Progenitor cell of endocrine pancreas (in vitro differentiated cells): ENCODE measurements around the gene COL5A2. TPM values are rescaled to one million over a fixed set of nuclear protein-coding genes. Genes with fewer than 3 reads are reported as not detected.

Experiments
- DNase-seq: peaks from one replicate; pipeline ENCODE4 v3.0.0; 2021; ENCODE audit warnings: low spot score; ENCODE audit not compliant: unreplicated experiment
- H3K27ac Mint-ChIP-seq: 2 replicates; pipeline ENCODE4 v1.8.0; 2021; ENCODE audit warnings: mild to moderate bottlenecking, moderate library complexity, mixed read lengths
- H3K27me3 Mint-ChIP-seq: 2 replicates; pipeline ENCODE4 v1.8.0; 2021; ENCODE audit warnings: mixed read lengths
- H3K36me3 Mint-ChIP-seq: 2 replicates; pipeline ENCODE4 v1.8.0; 2022; ENCODE audit warnings: mixed read lengths; ENCODE audit not compliant: insufficient read depth
- H3K4me1 Mint-ChIP-seq: 2 replicates; pipeline ENCODE4 v1.8.0; 2021; ENCODE audit warnings: low read depth, mixed read lengths
- H3K4me3 Mint-ChIP-seq: 2 replicates; pipeline ENCODE4 v1.8.0; 2021; ENCODE audit warnings: low read depth, mild to moderate bottlenecking, moderate library complexity, mixed read lengths
- H3K9me3 Mint-ChIP-seq: 2 replicates; pipeline ENCODE4 v1.8.0; 2021; ENCODE audit warnings: low read depth, mixed read lengths
- CTCF ChIP-seq: fragments of 200-600 bp; sonication (generic); IDR thresholded peaks from one replicate; pipeline ENCODE4 v1.5.0; 2021; ENCODE audit warnings: antibody characterized with exemption, mild to moderate bottlenecking; ENCODE audit not compliant: unreplicated experiment
- total RNA-seq: library from RNA; stranded (reverse); gene quantifications from 2 replicates; pipeline ENCODE4 v1.2.1, GENCODE V29; 2021

Gene COL5A2
- total RNA-seq, 1 donor from 2014 or later: 4.5 TPM

- no peaks in the 10 kb centered on the region for H3K36me3 Mint-ChIP-seq
- H3K4me3 Mint-ChIP-seq: no peak overlapping the region
- no peak for DNase-seq
- no peaks in the 10 kb centered on the region for H3K27me3 Mint-ChIP-seq
- no peak for TF ChIP-seq CTCF
- H3K4me1 Mint-ChIP-seq: no peaks in the 10 kb centered on the region
- no peak overlapping the region for H3K27ac Mint-ChIP-seq
- no peaks in the 10 kb centered on the region for H3K9me3 Mint-ChIP-seq
Observed at GRCh38 chr2:189008555-189009262, 170.9 kb downstream of the COL5A2 start.

GRCh38 chr2:189002079-189002478 is 177.5 kb downstream of the COL5A2 start:
- Mint-ChIP-seq H3K4me1 (no peaks in the 10 kb centered on the region), H3K4me3 (no peak overlapping the region), H3K9me3 (no peaks in the 10 kb centered on the region), H3K27ac (no peak overlapping the region), H3K27me3 (no peaks in the 10 kb centered on the region), H3K36me3 (no peaks in the 10 kb centered on the region)
- no peak for TF ChIP-seq CTCF
- no peak for DNase-seq

- DNase-seq: no peak
- Mint-ChIP-seq H3K4me1 (no peaks in the 10 kb centered on the region), H3K4me3 (no peak overlapping the region), H3K36me3 (no peaks in the 10 kb centered on the region), H3K27ac (no peak overlapping the region), H3K27me3 (no peaks in the 10 kb centered on the region), H3K9me3 (no peaks in the 10 kb centered on the region)
- TF ChIP-seq CTCF: no peak
Observed at GRCh38 chr2:189000221-189000620, 179.3 kb downstream of the COL5A2 start.

GRCh38 chr2:188997263-188997662 is 182.3 kb downstream of the COL5A2 start:
- H3K4me1 Mint-ChIP-seq: no peaks in the 10 kb centered on the region
- no peak for TF ChIP-seq CTCF
- H3K36me3 Mint-ChIP-seq: no peaks in the 10 kb centered on the region
- H3K27ac Mint-ChIP-seq: no peak overlapping the region
- no peak for DNase-seq
- H3K9me3 Mint-ChIP-seq: no peaks in the 10 kb centered on the region
- H3K4me3 Mint-ChIP-seq: no peak overlapping the region
- H3K27me3 Mint-ChIP-seq: no peaks in the 10 kb centered on the region

GRCh38 chr2:188993247-188993646 is 186.3 kb downstream of the COL5A2 start:
- H3K9me3 Mint-ChIP-seq: no peaks in the 10 kb centered on the region
- no peaks in the 10 kb centered on the region for H3K36me3 Mint-ChIP-seq
- TF ChIP-seq CTCF: no peak
- H3K27me3 Mint-ChIP-seq: no peaks in the 10 kb centered on the region
- H3K4me1 Mint-ChIP-seq: no peaks in the 10 kb centered on the region
- no peak for DNase-seq
- no peak overlapping the region for H3K4me3 Mint-ChIP-seq
- H3K27ac Mint-ChIP-seq: no peak overlapping the region
